GM12878 (cell line): ENCODE results near the gene IRGC. TPM values are rescaled to one million over a fixed set of nuclear protein-coding genes. Genes with fewer than 3 reads are reported as not detected.

ENCODE experiments used
- ATAC-seq: fragments of 200-7000 bp; cut with Tn5 transposase; 3 replicates; pipeline ENCODE4 v1.9.1; 2020; ENCODE audit warnings: mild to moderate bottlenecking, moderate library complexity
- BruUV-seq: library from RNA; stranded (reverse); fragments of 400-500 nt; replicated peaks from 2 replicates; lab custom pipeline; 2021; lab: Mats Ljungman, UMichigan
- CTCF ChIA-PET: fragments of 300-600 bp; sonication (Branson Sonifier 250); formaldehyde crosslinking; extraction: SDS; loops from one replicate; lab custom pipeline; 2021; ENCODE audit warnings: inconsistent platforms; lab: Yijun Ruan, JAX
- POLR2A ChIA-PET: fragments of 350-600 bp; formaldehyde crosslinking; extraction: SDS; loops from one replicate; lab custom pipeline; 2021; ENCODE audit warnings: inconsistent platforms; lab: Charles Lee
- RAD21 ChIA-PET: fragments of 300-600 bp; sonication (Branson Sonifier 250); formaldehyde crosslinking; loops from one replicate; lab custom pipeline; 2023; ENCODE audit warnings: antibody characterized with exemption; ENCODE audit not compliant: unreplicated experiment; lab: Charles Lee
- SMC1A ChIA-PET: fragments of 300-600 bp; sonication (Branson Sonifier 250); formaldehyde crosslinking; loops from one replicate; lab custom pipeline; 2023; ENCODE audit not compliant: unreplicated experiment, uncharacterized antibody; lab: Charles Lee
- DNase-seq: peaks from one replicate; pipeline ENCODE4 v3.0.0-alpha.2; 2011; ENCODE audit warnings: low read depth, low spot score
- FAIRE-seq: peaks from 3 replicates; lab custom pipeline; 2011; peaks lifted over from hg19 to GRCh38; lab: Jason Lieb, UNC
- H2AFZ ChIP-seq: 2 replicates; pipeline ENCODE4 v1.6.0; 2011; ENCODE audit warnings: low read depth, low read length, control low read depth; ENCODE audit not compliant: control insufficient read depth
- H3K27ac ChIP-seq: 2 replicates; pipeline ENCODE4 v1.5.1; 2011; ENCODE audit warnings: control low read depth; ENCODE audit not compliant: control insufficient read depth, insufficient read depth
- H3K27me3 ChIP-seq, 2 experiments: replicated peaks in 1 of 2; 2 replicates each; pipeline versions ENCODE4 v1.6.0 to v1.6.1; 2011; ENCODE audit warnings: low read length in 1 of 2; ENCODE audit not compliant: control insufficient read depth in 2 of 2, insufficient read depth in 2 of 2
- H3K36me3 ChIP-seq, 2 experiments: 2 replicates each; pipeline ENCODE4 v1.5.1; 2011; ENCODE audit warnings: low read length in 1 of 2; ENCODE audit not compliant: control insufficient read depth in 2 of 2, insufficient read depth in 2 of 2
- H3K4me1 ChIP-seq: 2 replicates; pipeline ENCODE4 v1.6.1; 2011; ENCODE audit warnings: mild to moderate bottlenecking, low read length, moderate library complexity, mixed read lengths; ENCODE audit not compliant: control insufficient read depth, insufficient read depth
- H3K4me2 ChIP-seq: 2 replicates; pipeline ENCODE4 v1.6.0; 2011; ENCODE audit warnings: control low read depth; ENCODE audit not compliant: control insufficient read depth, insufficient read depth
- H3K4me3 ChIP-seq: fragments of 200-600 bp; sonication (generic); 2 replicates; pipeline ENCODE4 v1.5.1; 2016
- H3K79me2 ChIP-seq: 2 replicates; pipeline ENCODE4 v1.6.0; 2011; ENCODE audit warnings: low read length; ENCODE audit not compliant: control insufficient read depth, insufficient read depth
- H3K9ac ChIP-seq: 2 replicates; pipeline ENCODE4 v1.8.0; 2011; ENCODE audit warnings: low read length, control low read depth, mixed read lengths; ENCODE audit not compliant: control insufficient read depth, insufficient read depth
- H3K9me3 ChIP-seq: replicated peaks from 3 replicates; pipeline ENCODE4 v1.5.1; 2011; ENCODE audit warnings: mild to moderate bottlenecking, low read length; ENCODE audit not compliant: control insufficient read depth, insufficient read depth
- H4K20me1 ChIP-seq: 2 replicates; pipeline ENCODE4 v1.6.0; 2011; ENCODE audit not compliant: control insufficient read depth, insufficient read depth
- CHD1 ChIP-seq: IDR thresholded peaks from 2 replicates; pipeline ENCODE4 v1.6.1; 2012; ENCODE audit warnings: low read depth, low read length, improper control_type of control experiment
- CHD2 ChIP-seq: IDR thresholded peaks from 2 replicates; pipeline ENCODE4 v1.6.1; 2011; ENCODE audit warnings: low read depth, low read length, improper control_type of control experiment, borderline replicate concordance
- CREB1 ChIP-seq: IDR thresholded peaks from 2 replicates; pipeline ENCODE4 v1.6.1; 2012; ENCODE audit warnings: low read depth, mild to moderate bottlenecking, inconsistent platforms
- GABPA ChIP-seq: IDR thresholded peaks from 2 replicates; pipeline ENCODE4 v1.6.1; 2014; ENCODE audit warnings: antibody characterized with exemption, low read depth, mild to moderate bottlenecking, inconsistent platforms
- HDAC2 ChIP-seq: fragments of 200-600 bp; sonication (generic); IDR thresholded peaks from 2 replicates; pipeline ENCODE4 v1.6.1; 2017
- LARP7 ChIP-seq: fragments of 450-650 bp; IDR thresholded peaks from 2 replicates; pipeline ENCODE4 v1.6.1; 2017; ENCODE audit warnings: mild to moderate bottlenecking
- MYB ChIP-seq: fragments of 150-350 bp; IDR thresholded peaks from 2 replicates; pipeline ENCODE4 v1.6.1; 2014; ENCODE audit warnings: mild to moderate bottlenecking, low read depth, low read length, borderline replicate concordance
- POLR2A ChIP-seq: IDR thresholded peaks from 2 replicates; pipeline ENCODE4 v1.6.1; 2011; ENCODE audit warnings: low read depth, mild to moderate bottlenecking, low read length
- SRF ChIP-seq, 2 experiments: IDR thresholded peaks; 2 replicates each; pipeline ENCODE4 v1.6.1; 2011; ENCODE audit warnings: low read depth in 2 of 2, low read length in 2 of 2, mild to moderate bottlenecking in 1 of 2, moderate library complexity in 1 of 2
- whole genome bisulfite sequencing: methylation state at CpG from one replicate; pipeline ENCODE4 v1.1.6; 2016; ENCODE audit warnings: low lambda C conversion rate; ENCODE audit not compliant: insufficient replicate concordance, insufficient coverage; ENCODE audit errors: missing lambda C conversion rate; 5-methylcytosine and 5-hydroxymethylcytosine counted together
- in situ Hi-C: fragments of 300-500 bp; cut with MboI; formaldehyde crosslinking; loops from 9 replicates; pipeline ENCODE4 v1.14.3; 2018; ENCODE audit warnings: mixed read lengths
- intact Hi-C: fragments of 100-400 bp; cut with micrococcal nuclease; formaldehyde crosslinking; loops from one replicate; pipeline ENCODE4 v1.14.2; 2022; ENCODE audit not compliant: unreplicated experiment
- polyA plus RNA-seq, 11 experiments: library from polyadenylated mRNA; depleted of rRNA in 4 of 11; unstranded in 6 of 11; stranded (reverse) in 5 of 11; fragments of >200 nt; fragmentation: Nextera tagmentation in 4 of 11; fragmentation: Illumina TruSeq in 1 of 11; extraction: Ambion mirVana in 4 of 11; extraction: Trizol in 1 of 11; gene quantifications; 1 replicate in 1 of 11; 2 replicates in 10 of 11; pipeline versions ENCODE4 v1.2.1 to v1.2.3, GENCODE V29; 2011 to 2016; ENCODE audit warnings: inconsistent platforms in 2 of 11, missing spikeins in 2 of 11, low read depth in 1 of 11
- total RNA-seq, 4 experiments: library from RNA; depleted of rRNA in 3 of 4; stranded (reverse); fragments of >200 nt in 3 of 4; fragmentation: Illumina TruSeq in 1 of 4; extraction: Trizol in 1 of 4; gene quantifications; 2 replicates each; pipeline versions ENCODE4 v1.2.1 to v1.2.3, GENCODE V29; 2013 to 2021
- TF ChIP-seq, protein P1 (sequence below), 3 experiments: IDR thresholded peaks in 2 of 3; conservative IDR thresholded peaks in 1 of 3; 2 replicates each; pipeline ENCODE4 v1.5.1; 2011; ENCODE audit warnings: low read depth in 3 of 3, low read length in 3 of 3, mild to moderate bottlenecking in 3 of 3, control low read depth in 2 of 3, moderate library complexity in 2 of 3, inconsistent platforms in 1 of 3, mixed read lengths in 1 of 3; ENCODE audit not compliant: control insufficient read depth in 2 of 3, insufficient read depth in 1 of 3; ENCODE audit errors: extremely low read depth in 1 of 3

IRGC gene
- total and polyA plus RNA-seq, 10 of the 15 experiments (the other 5 are each of a cell fraction or from before 2014, with no cell fraction given) = 0.04 TPM; not detected in 9

DNA sequence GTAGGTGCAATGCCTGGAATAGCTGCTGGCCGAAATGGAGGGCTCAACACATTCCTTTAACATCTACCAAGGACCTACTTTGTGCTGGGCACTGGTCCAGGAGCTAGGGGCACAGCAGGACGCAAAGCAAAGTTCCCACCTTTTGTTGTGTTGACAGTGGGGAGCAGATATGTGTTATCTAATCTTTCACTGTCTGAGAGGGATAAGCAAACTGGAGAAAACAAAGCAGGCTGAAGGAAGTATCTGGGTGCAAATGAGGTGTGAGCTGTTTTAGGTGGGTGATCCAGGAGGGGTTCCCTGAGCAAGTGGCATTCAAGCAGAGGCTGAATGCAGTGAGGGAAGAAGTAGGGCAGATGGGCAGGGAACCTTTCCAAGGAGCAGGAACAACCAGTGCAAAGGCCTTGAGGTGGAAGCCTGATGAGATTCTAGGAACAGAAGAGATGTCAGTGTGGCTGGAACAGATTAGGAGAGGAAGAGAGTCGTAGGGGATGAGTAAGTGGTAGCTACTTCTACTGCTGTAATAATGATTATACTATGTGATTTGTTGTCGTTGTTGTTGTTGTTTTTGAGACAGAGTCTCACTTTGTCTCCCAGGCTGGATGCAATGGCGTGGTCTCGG lies 43.7 kb upstream of the IRGC start:
- DNase-seq = no peak
- intact Hi-C loops = no loop called here
- in situ Hi-C loops = no loop called here
- RAD21 ChIA-PET = interaction anchor here (1.3 kb wide), 1 partner anchor 118 kb away, joined by 3 read pairs; no protein-coding TSS in a partner anchor
- no peak for FAIRE-seq
- no peaks in the 10 kb centered on the region for H3K36me3 ChIP-seq
- POLR2A ChIA-PET = no interaction called here
- TF ChIP-seq SRF (IDR thresholded peaks at IDR 0.05; ENCODE audit: low read depth in 2 of 2, low read length in 2 of 2) (no peak), CREB1 (no peak), POLR2A (no peak), GABPA (no peak), MYB (no peak), CHD1 (no peak), HDAC2 (no peak), LARP7 (no peak), CHD2 (no peak)
- TF ChIP-seq, protein P1, sequence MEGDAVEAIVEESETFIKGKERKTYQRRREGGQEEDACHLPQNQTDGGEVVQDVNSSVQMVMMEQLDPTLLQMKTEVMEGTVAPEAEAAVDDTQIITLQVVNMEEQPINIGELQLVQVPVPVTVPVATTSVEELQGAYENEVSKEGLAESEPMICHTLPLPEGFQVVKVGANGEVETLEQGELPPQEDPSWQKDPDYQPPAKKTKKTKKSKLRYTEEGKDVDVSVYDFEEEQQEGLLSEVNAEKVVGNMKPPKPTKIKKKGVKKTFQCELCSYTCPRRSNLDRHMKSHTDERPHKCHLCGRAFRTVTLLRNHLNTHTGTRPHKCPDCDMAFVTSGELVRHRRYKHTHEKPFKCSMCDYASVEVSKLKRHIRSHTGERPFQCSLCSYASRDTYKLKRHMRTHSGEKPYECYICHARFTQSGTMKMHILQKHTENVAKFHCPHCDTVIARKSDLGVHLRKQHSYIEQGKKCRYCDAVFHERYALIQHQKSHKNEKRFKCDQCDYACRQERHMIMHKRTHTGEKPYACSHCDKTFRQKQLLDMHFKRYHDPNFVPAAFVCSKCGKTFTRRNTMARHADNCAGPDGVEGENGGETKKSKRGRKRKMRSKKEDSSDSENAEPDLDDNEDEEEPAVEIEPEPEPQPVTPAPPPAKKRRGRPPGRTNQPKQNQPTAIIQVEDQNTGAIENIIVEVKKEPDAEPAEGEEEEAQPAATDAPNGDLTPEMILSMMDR (IDR thresholded peaks at IDR 0.05 in 2 of 3, conservative IDR thresholded peaks at IDR 0.05 in 1 of 3; ENCODE audit: control insufficient read depth in 2 of 3, extremely low read depth in 1 of 3, insufficient read depth in 1 of 3, low read depth in 3 of 3, low read length in 3 of 3) = no peak
- H3K9me3 ChIP-seq = no peaks in the 10 kb centered on the region
- CTCF ChIA-PET = interaction anchor here (1.1 kb wide), 1 partner anchor 80 kb away, joined by 3 read pairs; no protein-coding TSS in a partner anchor
- no peaks in the 10 kb centered on the region for H3K79me2 ChIP-seq
- no peak overlapping the region for H3K4me2 ChIP-seq
- H3K27ac ChIP-seq = no peak overlapping the region
- ATAC-seq = no peak
- 40% methylated on average over 6 of the region's 6 CpGs for WGBS
- H4K20me1 ChIP-seq = no peaks in the 10 kb centered on the region
- H2AFZ ChIP-seq = no peak overlapping the region
- no peaks in the 10 kb centered on the region for H3K27me3 ChIP-seq
- no peak overlapping the region for H3K4me3 ChIP-seq
- no peak overlapping the region for H3K9ac ChIP-seq
- peaks cover 20% of the 10 kb centered on the region for H3K4me1 ChIP-seq
- no TSS peak for BruUV-seq
- SMC1A ChIA-PET = interaction anchor here (1.2 kb wide), 1 partner anchor 53 kb away, joined by 3 read pairs; no protein-coding TSS in a partner anchor
